H1 (cell line): ENCODE results near the gene PMFBP1. TPM values are rescaled to one million over a fixed set of nuclear protein-coding genes. Genes with fewer than 3 reads are reported as not detected.

Experiments
- CTCF ChIA-PET: fragments of 300-600 bp; sonication (Branson Sonifier 250); formaldehyde crosslinking; loops from one replicate; lab custom pipeline; 2021; ENCODE audit not compliant: partially characterized antibody; lab: Charles Lee
- POLR2A ChIA-PET: fragments of 300-600 bp; sonication (Branson Sonifier 250); formaldehyde crosslinking; loops from one replicate; lab custom pipeline; 2021; ENCODE audit warnings: inconsistent platforms; ENCODE audit not compliant: partially characterized antibody; lab: Charles Lee
- DNase-seq, 2 experiments: peaks; one replicate each; pipeline versions ENCODE4 v3.0.0 to v3.0.0-alpha.2; 2010 to 2022; ENCODE audit warnings: low spot score in 2 of 2, low read depth in 1 of 2, mixed read lengths in 1 of 2
- FAIRE-seq: peaks from 2 replicates; lab custom pipeline; 2011; peaks lifted over from hg19 to GRCh38; lab: Jason Lieb, UNC
- H2AFZ ChIP-seq: 2 replicates; pipeline ENCODE4 v1.8.1; 2012; ENCODE audit warnings: low read length, inconsistent platforms
- H2AK5ac ChIP-seq: 2 replicates; pipeline ENCODE4 v1.6.1; 2013; ENCODE audit warnings: low read depth, low read length
- H2BK120ac ChIP-seq: replicated peaks from 2 replicates; pipeline ENCODE3; 2013; ENCODE audit warnings: low read depth, low read length, inconsistent platforms
- H2BK12ac ChIP-seq: 2 replicates; pipeline ENCODE4 v1.6.1; 2013; ENCODE audit warnings: low read depth, low read length
- H2BK15ac ChIP-seq: 2 replicates; pipeline ENCODE4 v1.6.1; 2013; ENCODE audit warnings: low read length
- H2BK20ac ChIP-seq: 2 replicates; pipeline ENCODE4 v1.6.1; 2013; ENCODE audit warnings: low read length
- H2BK5ac ChIP-seq: 2 replicates; pipeline ENCODE4 v1.6.1; 2013; ENCODE audit warnings: low read depth, low read length
- H3K14ac ChIP-seq: 2 replicates; pipeline ENCODE4 v1.6.1; 2013; ENCODE audit warnings: inconsistent platforms; ENCODE audit not compliant: insufficient read length
- H3K18ac ChIP-seq: 2 replicates; pipeline ENCODE4 v1.6.1; 2013; ENCODE audit warnings: low read length; ENCODE audit errors: extremely low read depth
- H3K23ac ChIP-seq: 2 replicates; pipeline ENCODE4 v1.6.1; 2013; ENCODE audit warnings: inconsistent platforms; ENCODE audit not compliant: insufficient read length
- H3K23me2 ChIP-seq: 2 replicates; pipeline ENCODE4 v1.6.1; 2013; ENCODE audit warnings: low read depth, low read length
- H3K27ac ChIP-seq: 2 replicates; pipeline ENCODE4 v1.6.1; 2011; ENCODE audit warnings: low read depth, low read length, inconsistent platforms
- H3K27me3 ChIP-seq, 4 experiments: replicated peaks in 1 of 4; 1 replicate in 1 of 4; 2 replicates in 3 of 4; pipeline versions ENCODE4 v1.6.1 to v1.8.1; 2011 to 2013; ENCODE audit warnings: low read length in 3 of 4, mild to moderate bottlenecking in 3 of 4, inconsistent platforms in 2 of 4, mixed read lengths in 2 of 4, moderate library complexity in 1 of 4; ENCODE audit not compliant: control insufficient read depth in 3 of 4, insufficient read depth in 3 of 4; ENCODE audit errors: extremely low read depth in 1 of 4
- H3K36me3 ChIP-seq, 4 experiments: 2 replicates each; pipeline versions ENCODE4 v1.6.1 to v1.8.1; 2011 to 2013; ENCODE audit warnings: mild to moderate bottlenecking in 4 of 4, low read length in 3 of 4, moderate library complexity in 2 of 4, control low read depth in 1 of 4, inconsistent platforms in 1 of 4; ENCODE audit not compliant: insufficient read depth in 4 of 4, control insufficient read depth in 2 of 4
- H3K4ac ChIP-seq: replicated peaks from 2 replicates; pipeline ENCODE3; 2013; ENCODE audit warnings: low read length, low read depth, mixed read lengths, inconsistent platforms; ENCODE audit not compliant: insufficient read length
- H3K4me1 ChIP-seq, 4 experiments: replicated peaks in 1 of 4; 1 replicate in 1 of 4; 2 replicates in 3 of 4; pipeline versions ENCODE4 v1.6.1 to v1.8.1; 2011 to 2013; ENCODE audit warnings: low read length in 3 of 4, inconsistent platforms in 2 of 4, mixed read lengths in 1 of 4; ENCODE audit not compliant: insufficient read depth in 4 of 4, control insufficient read depth in 3 of 4
- H3K4me2 ChIP-seq, 2 experiments: 2 replicates each; pipeline versions ENCODE4 v1.6.1 to v1.8.1; 2011 to 2013; ENCODE audit warnings: low read depth in 2 of 2, low read length in 2 of 2, control low read depth in 1 of 2, inconsistent platforms in 1 of 2, mild to moderate bottlenecking in 1 of 2; ENCODE audit not compliant: insufficient read depth in 1 of 2
- H3K4me3 ChIP-seq, 4 experiments: fragments of 200-600, 300-600 bp in 1 of 4; sonication (generic), shearing (Covaris generic), sonication (Bioruptor Twin) in 1 of 4; 2 replicates each; pipeline versions ENCODE4 v1.5.1 to v1.8.1; 2011 to 2016; ENCODE audit warnings: low read length in 4 of 4, low read depth in 3 of 4, control low read depth in 2 of 4, inconsistent platforms in 2 of 4, mild to moderate bottlenecking in 2 of 4, mixed read lengths in 1 of 4, moderate library complexity in 1 of 4; ENCODE audit not compliant: insufficient read depth in 2 of 4; ENCODE audit errors: extremely low read depth in 1 of 4
- H3K56ac ChIP-seq: replicated peaks from 2 replicates; pipeline ENCODE3; 2013; ENCODE audit warnings: low read depth, mild to moderate bottlenecking, mixed read lengths, low read length, inconsistent platforms; ENCODE audit not compliant: insufficient read length
- H3K79me1 ChIP-seq: 2 replicates; pipeline ENCODE4 v1.6.1; 2013; ENCODE audit warnings: low read depth, low read length, control low read depth
- H3K79me2 ChIP-seq, 2 experiments: 2 replicates each; pipeline versions ENCODE4 v1.6.1 to v1.8.1; 2012 to 2013; ENCODE audit warnings: low read length in 2 of 2, mild to moderate bottlenecking in 2 of 2, inconsistent platforms in 1 of 2; ENCODE audit not compliant: insufficient read depth in 2 of 2, control insufficient read depth in 1 of 2
- H3K9ac ChIP-seq, 4 experiments: replicated peaks in 1 of 4; 1 replicate in 1 of 4; 2 replicates in 3 of 4; pipeline versions ENCODE4 v1.6.1 to v1.8.1; 2011 to 2013; ENCODE audit warnings: low read depth in 3 of 4, low read length in 3 of 4, control low read depth in 2 of 4, mild to moderate bottlenecking in 2 of 4, moderate library complexity in 2 of 4, inconsistent platforms in 1 of 4; ENCODE audit errors: extremely low read depth in 1 of 4
- H3K9me3 ChIP-seq, 2 experiments: 2 replicates each; pipeline versions ENCODE4 v1.6.1 to v1.8.1; 2012 to 2013; ENCODE audit warnings: mild to moderate bottlenecking in 2 of 2, moderate library complexity in 2 of 2, control low read depth in 1 of 2, inconsistent platforms in 1 of 2, low read depth in 1 of 2, low read length in 1 of 2, mixed read lengths in 1 of 2; ENCODE audit not compliant: insufficient read depth in 2 of 2
- H4K20me1 ChIP-seq, 2 experiments: replicated peaks in 1 of 2; 2 replicates each; pipeline versions ENCODE3 to v1.8.1; 2011 to 2013; ENCODE audit warnings: inconsistent platforms in 2 of 2, low read length in 2 of 2, mild to moderate bottlenecking in 1 of 2; ENCODE audit not compliant: insufficient read depth in 2 of 2, control insufficient read depth in 1 of 2
- H4K5ac ChIP-seq: 2 replicates; pipeline ENCODE4 v1.6.1; 2013; ENCODE audit warnings: low read length, low read depth, mixed read lengths, inconsistent platforms; ENCODE audit not compliant: insufficient read length
- H4K8ac ChIP-seq: 2 replicates; pipeline ENCODE4 v1.8.0; 2013; ENCODE audit warnings: mild to moderate bottlenecking, moderate library complexity, low read length, inconsistent platforms; ENCODE audit not compliant: insufficient read depth; ENCODE audit errors: extremely low read depth
- H4K91ac ChIP-seq: replicated peaks from 2 replicates; pipeline ENCODE3; 2013; ENCODE audit warnings: low read length, mixed read lengths, inconsistent platforms; ENCODE audit not compliant: insufficient read length
- CTBP2 ChIP-seq: IDR thresholded peaks from 2 replicates; pipeline ENCODE4 v1.7.0; 2011; ENCODE audit warnings: borderline replicate concordance, mild to moderate bottlenecking, moderate library complexity, mixed read lengths, low read length; ENCODE audit not compliant: insufficient read depth, insufficient read length
- EZH2 ChIP-seq: fragments of 200-600 bp; sonication (generic); IDR thresholded peaks from 2 replicates; pipeline ENCODE4 v1.7.1; 2012; ENCODE audit warnings: low read depth, mild to moderate bottlenecking, moderate library complexity, low read length, inconsistent platforms; ENCODE audit not compliant: severe bottlenecking
- GABPA ChIP-seq: IDR thresholded peaks from 2 replicates; pipeline ENCODE4 v1.6.1; 2011; ENCODE audit warnings: mild to moderate bottlenecking, low read length, moderate library complexity, borderline replicate concordance; ENCODE audit not compliant: insufficient read depth
- KDM5A ChIP-seq: fragments of 200-600 bp; IDR thresholded peaks from 2 replicates; pipeline ENCODE4 v1.7.1; 2012; ENCODE audit warnings: mild to moderate bottlenecking, low read length, inconsistent platforms, mixed read lengths
- MAFK ChIP-seq: IDR thresholded peaks from 2 replicates; pipeline ENCODE4 v1.6.1; 2012; ENCODE audit warnings: low read depth, mild to moderate bottlenecking, improper control_type of control experiment, low read length
- NRF1 ChIP-seq: IDR thresholded peaks from 2 replicates; pipeline ENCODE4 v1.6.1; 2011; ENCODE audit warnings: mild to moderate bottlenecking, low read depth, low read length, improper control_type of control experiment
- RBBP5 ChIP-seq: IDR thresholded peaks from 2 replicates; pipeline ENCODE4 v1.7.1; 2012; ENCODE audit warnings: low read depth, mild to moderate bottlenecking, inconsistent platforms, low read length, moderate library complexity, borderline replicate concordance
- SRF ChIP-seq: IDR thresholded peaks from 2 replicates; pipeline ENCODE4 v1.6.1; 2011; ENCODE audit warnings: mild to moderate bottlenecking, low read depth, low read length, moderate library complexity
- TEAD4 ChIP-seq: IDR thresholded peaks from 2 replicates; pipeline ENCODE4 v1.6.1; 2012; ENCODE audit warnings: low read depth, low read length, inconsistent platforms, mixed read lengths
- USF2 ChIP-seq: IDR thresholded peaks from 2 replicates; pipeline ENCODE4 v1.6.1; 2011; ENCODE audit warnings: low read length, improper control_type of control experiment
- WGBS, 2 experiments: shearing (Covaris generic) in 1 of 2; methylation state at CpG; one replicate each; pipeline versions ENCODE4 v1.1.6 to v1.1.7; 2013 to 2015; ENCODE audit warnings: low lambda C conversion rate in 2 of 2, mixed read lengths in 2 of 2, inconsistent platforms in 1 of 2, low coverage in 1 of 2, missing lambda C conversion rate in 1 of 2; ENCODE audit not compliant: insufficient replicate concordance in 2 of 2, insufficient coverage in 1 of 2, insufficient read length in 1 of 2; ENCODE audit errors: extremely low coverage in 1 of 2, missing lambda C conversion rate in 1 of 2; 5-methylcytosine and 5-hydroxymethylcytosine counted together
- polyA plus RNA-seq, 7 experiments: library from polyadenylated mRNA; depleted of rRNA in 3 of 7; stranded (reverse) in 5 of 7; unstranded in 2 of 7; fragments of >200 nt in 5 of 7; fragments of 200-250 nt in 2 of 7; gene quantifications; 1 replicate in 5 of 7; 2 replicates in 1 of 7; 4 replicates in 1 of 7; pipeline versions ENCODE4 v1.2.1 to v1.2.3, GENCODE V29; 2011 to 2013; ENCODE audit warnings: missing spikeins in 2 of 7, mixed read lengths in 2 of 7
- total RNA-seq: library from RNA; stranded (reverse); fragmentation: NEBNext Ultra II Directional; extraction: Animal tissue kit (Norgen Biotek cat#: 25700); gene quantifications from 2 replicates; pipeline ENCODE4 v1.2.1, GENCODE V29; 2021

PMFBP1 gene
- total and polyA plus RNA-seq, 2 of the 8 experiments (the other 6 are each of a cell fraction or from before 2014, with no cell fraction given) = 0.32 to 1.6 TPM

DNA sequence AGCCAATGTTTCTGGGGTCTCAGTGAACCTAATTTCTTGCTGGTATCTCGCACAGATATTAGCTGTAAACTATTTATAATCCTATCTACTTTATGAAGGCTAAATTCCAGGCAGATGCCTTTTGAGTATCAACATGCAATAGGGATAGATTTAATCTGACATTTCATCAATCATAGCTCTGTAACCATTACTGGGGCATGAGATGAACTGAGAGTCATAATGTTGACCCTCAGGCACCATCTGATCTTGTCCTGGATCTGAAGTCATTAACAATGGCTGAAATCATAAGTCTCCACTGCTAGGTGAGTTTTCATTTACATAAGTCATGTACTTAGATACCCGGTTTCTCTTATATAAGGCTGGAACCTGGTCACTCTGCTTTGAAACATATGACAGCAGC lies 3.6 kb downstream of the PMFBP1 start:
- Histone ChIP-seq H2AFZ (no peak overlapping the region), H3K9ac (no peak overlapping the region), H3K27ac (no peak overlapping the region), H4K8ac (no peak overlapping the region), H4K91ac (no peak overlapping the region), H2BK5ac (no peak overlapping the region), H3K79me1 (no peaks in the 10 kb centered on the region), H2AK5ac (no peak overlapping the region), H2BK120ac (no peak overlapping the region), H3K23me2 (no peaks in the 10 kb centered on the region), H2BK12ac (no peak overlapping the region), H3K56ac (no peak overlapping the region), H2BK15ac (no peak overlapping the region), H3K4me1 (no peaks in the 10 kb centered on the region), H3K9me3 (no peaks in the 10 kb centered on the region), H3K4me3 (no peak overlapping the region), H3K14ac (no peak overlapping the region), H4K5ac (no peak overlapping the region), H3K18ac (no peak overlapping the region), H3K79me2 (no peaks in the 10 kb centered on the region), H3K23ac (no peak overlapping the region), H4K20me1 (no peaks in the 10 kb centered on the region), H3K4ac (no peak overlapping the region), H3K27me3 (no peaks in the 10 kb centered on the region), H3K36me3 (no peaks in the 10 kb centered on the region), H3K4me2 (no peak overlapping the region), H2BK20ac (no peak overlapping the region)
- FAIRE-seq (no peak), DNase-seq (no peak)
- 80% methylated on average over 2 of the region's 2 CpGs; no CpG with 5 or more reads in 1 of the 2 experiments for WGBS, 2 experiments
- ChIA-PET CTCF (interaction anchor here (0.9 kb wide), 1 partner anchor 14 kb away, joined by 3 read pairs; no protein-coding TSS in a partner anchor), POLR2A (no interaction called here)
- TF ChIP-seq RBBP5 = no peak
- TF ChIP-seq EZH2 = no peak
- TF ChIP-seq NRF1 = no peak
- no peak for TF ChIP-seq KDM5A
- no peak for TF ChIP-seq MAFK
- no peak for TF ChIP-seq USF2
- no peak for TF ChIP-seq CTBP2
- no peak for TF ChIP-seq GABPA
- TF ChIP-seq SRF = no peak
- no peak for TF ChIP-seq TEAD4
